PC-9 (cell line): Measurements from ENCODE around the gene CNTFR. TPM values are rescaled to one million over a fixed set of nuclear protein-coding genes. Genes with fewer than 3 reads are reported as not detected.

Experiments used
- BruUV-seq: library from RNA; stranded (reverse); fragments of 400-500 nt; replicated peaks from 2 replicates; lab custom pipeline; 2021; lab: Mats Ljungman, UMichigan
- CTCF ChIA-PET: fragments of 300-600 bp; sonication (Branson Sonifier 250); formaldehyde crosslinking; loops from one replicate; lab custom pipeline; 2022; ENCODE audit warnings: antibody characterized with exemption; lab: Charles Lee
- POLR2A ChIA-PET: fragments of 300-600 bp; sonication (Branson Sonifier 250); formaldehyde crosslinking; loops from one replicate; lab custom pipeline; 2022; ENCODE audit warnings: antibody characterized with exemption; ENCODE audit not compliant: unreplicated experiment; lab: Charles Lee
- DNase-seq, 2 experiments: peaks; one replicate each; pipeline versions ENCODE4 v3.0.0 to v3.0.0-alpha.2; 2015 to 2022; ENCODE audit warnings: mixed read lengths in 1 of 2
- H2AFZ ChIP-seq: fragments of 200-600 bp; sonication (generic); 2 replicates; pipeline ENCODE4 v1.8.1; 2017; ENCODE audit warnings: antibody characterized with exemption
- H3F3A ChIP-seq: fragments of 200-600 bp; sonication (generic); 2 replicates; pipeline ENCODE4 v1.8.1; 2017; ENCODE audit warnings: antibody characterized with exemption, mild to moderate bottlenecking, low read depth; ENCODE audit not compliant: insufficient read depth
- H3K27ac ChIP-seq: fragments of 200-600 bp; sonication (generic); 2 replicates; pipeline ENCODE4 v1.6.1; 2016; ENCODE audit warnings: mixed run types
- H3K27me3 ChIP-seq: fragments of 200-600 bp; sonication (generic); 2 replicates; pipeline ENCODE4 v1.6.1; 2016; ENCODE audit warnings: low read depth, mixed run types; ENCODE audit not compliant: insufficient read depth
- H3K36me3 ChIP-seq: fragments of 200-600 bp; sonication (generic); 2 replicates; pipeline ENCODE4 v1.6.1; 2016; ENCODE audit warnings: low read depth, mixed run types
- H3K4me1 ChIP-seq: fragments of 200-600 bp; sonication (generic); replicated peaks from 2 replicates; pipeline ENCODE4 v1.6.1; 2016; ENCODE audit warnings: mixed run types; ENCODE audit not compliant: insufficient read depth
- H3K4me2 ChIP-seq: fragments of 200-600 bp; sonication (generic); 2 replicates; pipeline ENCODE4 v1.6.1; 2017; ENCODE audit warnings: mixed run types
- H3K4me3 ChIP-seq: fragments of 200-600 bp; sonication (generic); 2 replicates; pipeline ENCODE4 v1.6.1; 2016; ENCODE audit warnings: mixed run types
- H3K79me2 ChIP-seq: fragments of 200-600 bp; sonication (generic); 2 replicates; pipeline ENCODE4 v1.6.1; 2017; ENCODE audit warnings: low read depth, mixed run types
- H3K9me2 ChIP-seq: fragments of 200-600 bp; sonication (generic); 2 replicates; pipeline ENCODE4 v1.8.1; 2017; ENCODE audit warnings: mild to moderate bottlenecking; ENCODE audit not compliant: insufficient read depth
- H3K9me3 ChIP-seq: fragments of 200-600 bp; sonication (generic); 2 replicates; pipeline ENCODE4 v1.8.1; 2016; ENCODE audit warnings: low read depth; ENCODE audit not compliant: insufficient read depth
- H4K20me1 ChIP-seq: fragments of 200-600 bp; sonication (generic); 2 replicates; pipeline ENCODE4 v1.8.1; 2017; ENCODE audit not compliant: insufficient read depth
- EZH2 ChIP-seq: fragments of 200-600 bp; sonication (generic); IDR thresholded peaks from 2 replicates; pipeline ENCODE4 v1.8.0; 2017; ENCODE audit warnings: antibody characterized with exemption, low read depth
- intact Hi-C: fragments of 100-400 bp; cut with micrococcal nuclease; formaldehyde crosslinking; loops from one replicate; pipeline ENCODE4 v1.10.0; 2022; ENCODE audit not compliant: unreplicated experiment
- total RNA-seq: library from RNA; stranded (reverse); gene quantifications from 2 replicates; pipeline ENCODE4 v1.2.3, GENCODE V29; 2021
- TF ChIP-seq, protein P1 (sequence below): fragments of 200-600 bp; sonication (generic); conservative IDR thresholded peaks from 2 replicates; pipeline ENCODE4 v1.6.1; 2017; ENCODE audit warnings: mixed run types, antibody characterized with exemption, mild to moderate bottlenecking, moderate library complexity

The CNTFR gene
- total RNA-seq, 1 experiment from 2014 or later = not detected

DNA sequence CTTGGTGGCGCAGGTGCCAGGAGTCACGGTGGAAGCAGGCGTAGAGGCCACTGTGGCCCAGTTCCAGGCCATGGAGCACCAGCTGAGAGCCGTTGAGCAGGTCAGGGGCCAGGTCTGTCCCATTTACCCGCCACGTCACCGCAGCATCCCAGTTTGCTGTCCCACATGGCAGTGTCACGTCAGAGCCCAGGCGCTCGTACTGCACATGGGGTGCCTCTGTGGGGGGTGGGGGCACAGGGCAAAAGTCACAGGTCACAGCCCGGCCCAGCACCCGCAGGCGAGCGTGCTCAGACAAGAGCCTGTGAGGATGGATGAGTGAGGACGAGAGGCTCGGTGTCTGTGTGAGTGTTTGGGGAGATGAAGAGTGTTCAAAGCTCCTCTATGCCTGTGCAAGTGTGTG is 24.9 kb downstream of the CNTFR start:
- no peak for DNase-seq
- Histone ChIP-seq H3K4me1 (no peaks in the 10 kb centered on the region), H3K27ac (no peak overlapping the region), H4K20me1 (no peaks in the 10 kb centered on the region), H3K9me3 (no peaks in the 10 kb centered on the region), H3K79me2 (no peaks in the 10 kb centered on the region), H3F3A (no peaks in the 10 kb centered on the region), H3K27me3 (peaks cover 31% of the 10 kb centered on the region), H3K4me2 (no peak overlapping the region), H3K9me2 (no peaks in the 10 kb centered on the region), H2AFZ (no peak overlapping the region), H3K36me3 (no peaks in the 10 kb centered on the region), H3K4me3 (no peak overlapping the region)
- ChIA-PET CTCF (no interaction called here), POLR2A (no interaction called here)
- BruUV-seq = no TSS peak
- intact Hi-C loops = no loop called here
- TF ChIP-seq EZH2 = no peak
- TF ChIP-seq, protein P1, sequence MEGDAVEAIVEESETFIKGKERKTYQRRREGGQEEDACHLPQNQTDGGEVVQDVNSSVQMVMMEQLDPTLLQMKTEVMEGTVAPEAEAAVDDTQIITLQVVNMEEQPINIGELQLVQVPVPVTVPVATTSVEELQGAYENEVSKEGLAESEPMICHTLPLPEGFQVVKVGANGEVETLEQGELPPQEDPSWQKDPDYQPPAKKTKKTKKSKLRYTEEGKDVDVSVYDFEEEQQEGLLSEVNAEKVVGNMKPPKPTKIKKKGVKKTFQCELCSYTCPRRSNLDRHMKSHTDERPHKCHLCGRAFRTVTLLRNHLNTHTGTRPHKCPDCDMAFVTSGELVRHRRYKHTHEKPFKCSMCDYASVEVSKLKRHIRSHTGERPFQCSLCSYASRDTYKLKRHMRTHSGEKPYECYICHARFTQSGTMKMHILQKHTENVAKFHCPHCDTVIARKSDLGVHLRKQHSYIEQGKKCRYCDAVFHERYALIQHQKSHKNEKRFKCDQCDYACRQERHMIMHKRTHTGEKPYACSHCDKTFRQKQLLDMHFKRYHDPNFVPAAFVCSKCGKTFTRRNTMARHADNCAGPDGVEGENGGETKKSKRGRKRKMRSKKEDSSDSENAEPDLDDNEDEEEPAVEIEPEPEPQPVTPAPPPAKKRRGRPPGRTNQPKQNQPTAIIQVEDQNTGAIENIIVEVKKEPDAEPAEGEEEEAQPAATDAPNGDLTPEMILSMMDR = no peak

DNA sequence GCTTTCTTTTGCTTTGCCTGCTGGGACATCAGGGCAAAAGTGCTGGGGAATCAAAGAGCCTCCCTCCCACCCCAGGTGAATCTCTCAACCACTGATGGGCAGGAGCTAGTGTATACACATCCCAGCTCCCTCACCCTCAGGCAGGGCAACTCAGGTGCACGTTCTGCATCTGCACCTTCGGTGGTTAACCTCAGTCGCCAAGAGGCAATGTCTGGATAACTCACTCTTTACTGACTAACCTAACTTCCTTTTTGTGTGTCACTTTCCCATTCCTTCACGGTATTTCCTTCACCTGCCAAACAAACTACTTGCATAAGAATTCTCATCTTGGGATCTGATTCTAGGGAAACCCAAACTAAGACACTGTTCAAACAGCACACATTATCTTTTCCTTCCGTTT is 26.3 kb downstream of the CNTFR start:
- H3K4me2 ChIP-seq = no peak overlapping the region
- H2AFZ ChIP-seq = no peak overlapping the region
- H4K20me1 ChIP-seq = no peaks in the 10 kb centered on the region
- no peaks in the 10 kb centered on the region for H3K36me3 ChIP-seq
- H3F3A ChIP-seq = no peaks in the 10 kb centered on the region
- H3K9me3 ChIP-seq = no peaks in the 10 kb centered on the region
- POLR2A ChIA-PET = no interaction called here
- no peak for DNase-seq
- intact Hi-C loops = no loop called here
- no peaks in the 10 kb centered on the region for H3K9me2 ChIP-seq
- H3K4me1 ChIP-seq = no peaks in the 10 kb centered on the region
- H3K27me3 ChIP-seq = peaks cover 20% of the 10 kb centered on the region; the same call in 1 of the 2 replicates
- CTCF ChIA-PET = no interaction called here
- H3K4me3 ChIP-seq = no peak overlapping the region
- BruUV-seq = no TSS peak
- no peak overlapping the region for H3K27ac ChIP-seq
- TF ChIP-seq EZH2 = no peak
- TF ChIP-seq, protein P1 = no peak
- no peaks in the 10 kb centered on the region for H3K79me2 ChIP-seq

DNA sequence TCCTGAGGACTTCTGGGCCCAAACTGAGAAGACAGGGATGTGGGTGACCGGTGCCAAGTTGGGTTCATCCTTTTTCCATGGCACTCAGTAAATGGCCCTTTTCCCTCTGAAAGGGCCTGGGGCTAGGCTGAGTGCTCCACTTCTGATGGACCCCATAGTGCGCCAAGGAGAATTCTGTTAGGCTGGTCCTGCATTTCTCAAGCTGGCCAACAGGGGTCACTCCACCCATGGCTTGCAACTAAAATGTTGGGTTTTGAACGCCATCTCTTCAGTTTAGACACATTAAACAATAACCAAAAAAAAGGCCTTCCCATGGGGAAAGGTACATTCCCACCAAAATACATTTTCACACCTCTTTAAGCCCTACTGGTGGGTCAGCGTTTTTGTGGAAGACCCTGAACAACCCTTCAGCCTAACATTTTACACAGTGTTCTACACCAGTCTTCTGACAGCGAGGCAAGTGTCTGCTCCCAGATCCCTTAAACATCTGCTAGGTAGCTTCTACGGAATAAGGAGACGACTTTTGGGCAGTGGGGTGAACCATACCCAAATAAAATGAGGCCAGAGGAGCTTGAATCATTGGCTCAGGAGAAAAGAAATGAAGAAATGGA is 27.3 kb downstream of the CNTFR start:
- Histone ChIP-seq H3F3A (no peaks in the 10 kb centered on the region), H3K4me1 (no peaks in the 10 kb centered on the region), H3K27me3 (peaks cover 10% of the 10 kb centered on the region; the same call in 1 of the 2 replicates), H3K9me2 (no peaks in the 10 kb centered on the region), H3K79me2 (no peaks in the 10 kb centered on the region), H3K4me3 (no peak overlapping the region), H3K36me3 (no peaks in the 10 kb centered on the region), H3K9me3 (no peaks in the 10 kb centered on the region), H2AFZ (no peak overlapping the region), H3K27ac (no peak overlapping the region), H4K20me1 (no peaks in the 10 kb centered on the region), H3K4me2 (no peak overlapping the region)
- DNase-seq = no peak
- intact Hi-C loops = no loop called here
- POLR2A ChIA-PET = no interaction called here
- CTCF ChIA-PET = no interaction called here
- BruUV-seq = no TSS peak
- no peak for TF ChIP-seq EZH2
- TF ChIP-seq, protein P1 = peak; percentile 57
